HEK293 (cell line): ENCODE measurements around the gene SEMA3A.

ENCODE experiments used
- CTCF ChIA-PET: fragments of 350-600 bp; formaldehyde crosslinking; extraction: SDS; loops from one replicate; lab custom pipeline; 2021; ENCODE audit warnings: antibody characterized with exemption; lab: Yijun Ruan, JAX
- POLR2A ChIA-PET: fragments of 300-600 bp; formaldehyde crosslinking; extraction: SDS; loops from one replicate; lab custom pipeline; 2020; ENCODE audit warnings: antibody characterized with exemption, inconsistent platforms; lab: Yijun Ruan, JAX
- H3K27ac ChIP-seq: fragments of 200-500 bp; sonication (Bioruptor generic); 2 replicates; pipeline ENCODE4 v1.5.1; 2014; ENCODE audit warnings: low read depth, low read length, control low read depth, inconsistent platforms; ENCODE audit errors: extremely low read depth
- H3K36me3 ChIP-seq, 2 experiments: fragments of 200-500 bp in 1 of 2; sonication (Bioruptor generic) in 1 of 2; 1 replicate in 1 of 2; 2 replicates in 1 of 2; pipeline ENCODE4 v1.5.1; 2014 to 2017; ENCODE audit warnings: inconsistent platforms in 2 of 2, low read length in 2 of 2; ENCODE audit not compliant: control insufficient read depth in 2 of 2, insufficient read depth in 1 of 2
- H3K4me1 ChIP-seq: fragments of 200-500 bp; sonication (Bioruptor generic); 2 replicates; pipeline ENCODE4 v1.5.1; 2014; ENCODE audit warnings: mild to moderate bottlenecking, low read length, inconsistent platforms; ENCODE audit not compliant: control insufficient read depth, insufficient read depth
- H3K4me3 ChIP-seq: 2 replicates; pipeline ENCODE4 v1.5.1; 2011; ENCODE audit warnings: low read depth, mild to moderate bottlenecking, control low read depth, low read length, moderate library complexity
- H3K9me3 ChIP-seq: fragments of 200-500 bp; sonication (Bioruptor generic); 2 replicates; pipeline ENCODE4 v1.5.1; 2014; ENCODE audit warnings: low read depth, low read length, inconsistent platforms; ENCODE audit not compliant: control insufficient read depth, insufficient read depth
- AEBP2 ChIP-seq: fragments of 450-650 bp; formaldehyde crosslinking; IDR thresholded peaks from 2 replicates; pipeline ENCODE4 v1.5.1; 2016; ENCODE audit warnings: missing biosample characterization, missing genetic modification characterization, borderline replicate concordance
- CTCF ChIP-seq: fragments of 450-650 bp; formaldehyde crosslinking; IDR thresholded peaks from 2 replicates; pipeline ENCODE4 v1.5.1; 2016; ENCODE audit warnings: missing biosample characterization, missing genetic modification characterization
- ZBTB20 ChIP-seq: fragments of 450-650 bp; formaldehyde crosslinking; IDR thresholded peaks from 2 replicates; pipeline ENCODE4 v1.5.1; 2016; ENCODE audit warnings: missing biosample characterization, missing genetic modification characterization
- ZBTB8A ChIP-seq: fragments of 450-650 bp; formaldehyde crosslinking; IDR thresholded peaks from 2 replicates; pipeline ENCODE4 v1.5.1; 2016; ENCODE audit warnings: missing biosample characterization, missing genetic modification characterization
- ZNF175 ChIP-seq: fragments of 450-650 bp; formaldehyde crosslinking; IDR thresholded peaks from 2 replicates; pipeline ENCODE4 v1.5.1; 2016; ENCODE audit warnings: missing biosample characterization, missing genetic modification characterization
- ZNF18 ChIP-seq: fragments of 450-650 bp; formaldehyde crosslinking; IDR thresholded peaks from 2 replicates; pipeline ENCODE4 v1.5.1; 2016; ENCODE audit warnings: missing biosample characterization, missing genetic modification characterization
- ZNF19 ChIP-seq: fragments of 450-650 bp; formaldehyde crosslinking; IDR thresholded peaks from 2 replicates; pipeline ENCODE4; 2016; ENCODE audit warnings: missing biosample characterization, missing genetic modification characterization, low read depth
- ZNF2 ChIP-seq: fragments of 450-650 bp; formaldehyde crosslinking; IDR thresholded peaks from 2 replicates; pipeline ENCODE4 v1.5.1; 2016; ENCODE audit warnings: missing biosample characterization, missing genetic modification characterization
- ZNF394 ChIP-seq: fragments of 450-650 bp; formaldehyde crosslinking; IDR thresholded peaks from 2 replicates; pipeline ENCODE4 v1.5.1; 2016; ENCODE audit warnings: missing biosample characterization, missing genetic modification characterization, mild to moderate bottlenecking, moderate library complexity, borderline replicate concordance
- ZNF449 ChIP-seq: fragments of 450-650 bp; formaldehyde crosslinking; IDR thresholded peaks from 2 replicates; pipeline ENCODE4 v1.5.1; 2017; ENCODE audit warnings: missing biosample characterization, mild to moderate bottlenecking, missing genetic modification characterization, moderate library complexity
- ZNF518A ChIP-seq: fragments of 450-650 bp; formaldehyde crosslinking; conservative IDR thresholded peaks from 2 replicates; pipeline ENCODE4 v1.5.1; 2016; ENCODE audit warnings: low read depth, missing biosample characterization, missing genetic modification characterization
- ZNF530 ChIP-seq: fragments of 450-650 bp; formaldehyde crosslinking; IDR thresholded peaks from 2 replicates; pipeline ENCODE4 v1.5.1; 2016; ENCODE audit warnings: low read depth, missing biosample characterization, missing genetic modification characterization
- ZNF549 ChIP-seq: fragments of 450-650 bp; IDR thresholded peaks from 2 replicates; pipeline ENCODE4 v1.5.1; 2018; ENCODE audit warnings: missing biosample characterization, missing genetic modification characterization, mild to moderate bottlenecking, inconsistent platforms, moderate library complexity
- ZNF555 ChIP-seq: fragments of 450-650 bp; formaldehyde crosslinking; conservative IDR thresholded peaks from 2 replicates; pipeline ENCODE4 v1.5.1; 2017; ENCODE audit warnings: missing biosample characterization, mild to moderate bottlenecking, missing genetic modification characterization, inconsistent platforms
- ZNF561 ChIP-seq: fragments of 450-650 bp; IDR thresholded peaks from 2 replicates; pipeline ENCODE4 v1.5.1; 2018; ENCODE audit warnings: missing biosample characterization, missing genetic modification characterization, borderline replicate concordance
- ZNF621 ChIP-seq: fragments of 450-650 bp; formaldehyde crosslinking; IDR thresholded peaks from 2 replicates; pipeline ENCODE4 v1.5.1; 2017; ENCODE audit warnings: missing biosample characterization, missing genetic modification characterization
- ZNF626 ChIP-seq: fragments of 450-650 bp; sonication (Bioruptor Pico); formaldehyde crosslinking; IDR thresholded peaks from 2 replicates; pipeline ENCODE4 v1.5.1; 2018; ENCODE audit warnings: missing biosample characterization, missing genetic modification characterization, inconsistent platforms
- ZNF76 ChIP-seq: fragments of 450-650 bp; formaldehyde crosslinking; IDR thresholded peaks from 2 replicates; pipeline ENCODE4; 2016; ENCODE audit warnings: low read depth, missing biosample characterization, missing genetic modification characterization, borderline replicate concordance
- TF ChIP-seq, protein P1 (sequence below): fragments of 450-650 bp; formaldehyde crosslinking; IDR thresholded peaks from 2 replicates; pipeline ENCODE4 v1.5.1; 2016; ENCODE audit warnings: missing biosample characterization, missing genetic modification characterization, borderline replicate concordance

Gene SEMA3A

GRCh38 chr7:84238596-84238995 lies 44.0 kb upstream of the SEMA3A start (continued):
- no peak for TF ChIP-seq AEBP2 (tag by site-specific recombination)
- TF ChIP-seq, protein P1, sequence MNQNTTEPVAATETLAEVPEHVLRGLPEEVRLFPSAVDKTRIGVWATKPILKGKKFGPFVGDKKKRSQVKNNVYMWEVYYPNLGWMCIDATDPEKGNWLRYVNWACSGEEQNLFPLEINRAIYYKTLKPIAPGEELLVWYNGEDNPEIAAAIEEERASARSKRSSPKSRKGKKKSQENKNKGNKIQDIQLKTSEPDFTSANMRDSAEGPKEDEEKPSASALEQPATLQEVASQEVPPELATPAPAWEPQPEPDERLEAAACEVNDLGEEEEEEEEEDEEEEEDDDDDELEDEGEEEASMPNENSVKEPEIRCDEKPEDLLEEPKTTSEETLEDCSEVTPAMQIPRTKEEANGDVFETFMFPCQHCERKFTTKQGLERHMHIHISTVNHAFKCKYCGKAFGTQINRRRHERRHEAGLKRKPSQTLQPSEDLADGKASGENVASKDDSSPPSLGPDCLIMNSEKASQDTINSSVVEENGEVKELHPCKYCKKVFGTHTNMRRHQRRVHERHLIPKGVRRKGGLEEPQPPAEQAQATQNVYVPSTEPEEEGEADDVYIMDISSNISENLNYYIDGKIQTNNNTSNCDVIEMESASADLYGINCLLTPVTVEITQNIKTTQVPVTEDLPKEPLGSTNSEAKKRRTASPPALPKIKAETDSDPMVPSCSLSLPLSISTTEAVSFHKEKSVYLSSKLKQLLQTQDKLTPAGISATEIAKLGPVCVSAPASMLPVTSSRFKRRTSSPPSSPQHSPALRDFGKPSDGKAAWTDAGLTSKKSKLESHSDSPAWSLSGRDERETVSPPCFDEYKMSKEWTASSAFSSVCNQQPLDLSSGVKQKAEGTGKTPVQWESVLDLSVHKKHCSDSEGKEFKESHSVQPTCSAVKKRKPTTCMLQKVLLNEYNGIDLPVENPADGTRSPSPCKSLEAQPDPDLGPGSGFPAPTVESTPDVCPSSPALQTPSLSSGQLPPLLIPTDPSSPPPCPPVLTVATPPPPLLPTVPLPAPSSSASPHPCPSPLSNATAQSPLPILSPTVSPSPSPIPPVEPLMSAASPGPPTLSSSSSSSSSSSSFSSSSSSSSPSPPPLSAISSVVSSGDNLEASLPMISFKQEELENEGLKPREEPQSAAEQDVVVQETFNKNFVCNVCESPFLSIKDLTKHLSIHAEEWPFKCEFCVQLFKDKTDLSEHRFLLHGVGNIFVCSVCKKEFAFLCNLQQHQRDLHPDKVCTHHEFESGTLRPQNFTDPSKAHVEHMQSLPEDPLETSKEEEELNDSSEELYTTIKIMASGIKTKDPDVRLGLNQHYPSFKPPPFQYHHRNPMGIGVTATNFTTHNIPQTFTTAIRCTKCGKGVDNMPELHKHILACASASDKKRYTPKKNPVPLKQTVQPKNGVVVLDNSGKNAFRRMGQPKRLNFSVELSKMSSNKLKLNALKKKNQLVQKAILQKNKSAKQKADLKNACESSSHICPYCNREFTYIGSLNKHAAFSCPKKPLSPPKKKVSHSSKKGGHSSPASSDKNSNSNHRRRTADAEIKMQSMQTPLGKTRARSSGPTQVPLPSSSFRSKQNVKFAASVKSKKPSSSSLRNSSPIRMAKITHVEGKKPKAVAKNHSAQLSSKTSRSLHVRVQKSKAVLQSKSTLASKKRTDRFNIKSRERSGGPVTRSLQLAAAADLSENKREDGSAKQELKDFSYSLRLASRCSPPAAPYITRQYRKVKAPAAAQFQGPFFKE (tag by site-specific recombination): no peak
- TF ChIP-seq CTCF (tag by site-specific recombination): no peak
- TF ChIP-seq ZNF530 (tag by site-specific recombination): no peak
- TF ChIP-seq ZBTB8A: no peak
- TF ChIP-seq ZNF19 (tag by site-specific recombination): no peak
- no peak for TF ChIP-seq ZNF626
- no peak for TF ChIP-seq ZNF561
- no peak for TF ChIP-seq ZNF518A (tag by site-specific recombination)
- no peak for TF ChIP-seq ZNF175
- TF ChIP-seq, all 188 proteins: peak for 0

GRCh38 chr7:84237533-84238173 lies 43.1 kb upstream of the SEMA3A start:
- CTCF ChIA-PET: no interaction called here
- no peak overlapping the region for H3K27ac ChIP-seq
- no peaks in the 10 kb centered on the region for H3K36me3 ChIP-seq
- TF ChIP-seq ZNF449 (tag by site-specific recombination) (no peak), ZNF76 (tag by site-specific recombination) (no peak), ZNF549 (tag by site-specific recombination) (no peak), ZNF621 (no peak), ZBTB20 (no peak), ZNF555 (tag by site-specific recombination) (no peak), ZNF394 (tag by site-specific recombination) (no peak), ZNF2 (tag by site-specific recombination) (no peak), ZNF18 (no peak)

More at GRCh38 chr7:84237533-84238173, 43.1 kb upstream of the SEMA3A start:
- POLR2A ChIA-PET: no interaction called here
- Histone ChIP-seq H3K4me1 (no peaks in the 10 kb centered on the region), H3K4me3 (no peak overlapping the region), H3K9me3 (no peaks in the 10 kb centered on the region)
